ENCODE data around the gene EPHB1.

- TF ChIP-seq POLR2AphosphoS5 (IDR thresholded peaks at IDR 0.05; ENCODE audit: low read depth, low read length) (no peak), SIN3A (IDR thresholded peaks at IDR 0.05; ENCODE audit: borderline replicate concordance, insufficient read depth, low read length) (no peak)
Measured at GRCh38 chr3:135056084-135056730, 261.1 kb downstream of the EPHB1 start.

Measured in PFSK-1 (cell line).